Activated T-helper 17 cell treated with anti-CD3 and anti-CD28 coated beads, Interleukin-2, amount 50 U/mL, for 72 hours (primary cell): ENCODE data around the gene MBD2. TPM values are rescaled to one million over a fixed set of nuclear protein-coding genes. Genes with fewer than 3 reads are reported as not detected.

Experiments
- ATAC-seq: fragments of 150-1000 bp; cut with Tn5 transposase; replicated peaks from 2 replicates; pipeline ENCODE4 v1.10.0; 2021; ENCODE audit warnings: mild to moderate bottlenecking, moderate library complexity
- H3K27ac Mint-ChIP-seq: one replicate; pipeline ENCODE4 v1.8.0; 2022; ENCODE audit warnings: mixed read lengths
- H3K27me3 Mint-ChIP-seq: one replicate; pipeline ENCODE4 v1.8.0; 2022; ENCODE audit warnings: mixed read lengths
- H3K36me3 Mint-ChIP-seq: one replicate; pipeline ENCODE4 v1.8.0; 2022; ENCODE audit warnings: low read depth, mild to moderate bottlenecking, mixed read lengths
- H3K4me1 Mint-ChIP-seq: one replicate; pipeline ENCODE4 v1.8.0; 2022; ENCODE audit warnings: mixed read lengths
- H3K4me3 Mint-ChIP-seq: one replicate; pipeline ENCODE4 v1.8.0; 2022; ENCODE audit warnings: mild to moderate bottlenecking, mixed read lengths
- H3K9me3 Mint-ChIP-seq: one replicate; pipeline ENCODE4 v1.8.0; 2022; ENCODE audit warnings: mixed read lengths
- total RNA-seq, 2 donors: library from RNA; stranded (reverse); gene quantifications; one replicate each; pipeline ENCODE4 v1.2.3, GENCODE V29; 2022

MBD2 gene
- total RNA-seq, 2 donors from 2014 or later: 170 to 190 TPM

- Mint-ChIP-seq H3K9me3 (no peaks in the 10 kb centered on the region), H3K36me3 (peaks cover 100% of the 10 kb centered on the region), H3K4me1 (peaks cover 12% of the 10 kb centered on the region), H3K27ac (peak overlapping the region; percentile 53), H3K27me3 (no peaks in the 10 kb centered on the region), H3K4me3 (no peak overlapping the region)
- ATAC-seq: peak; percentile 47
Measured at GRCh38 chr18:54161267-54161666, 63.2 kb downstream of the MBD2 start.

GRCh38 chr18:54159906-54160305 is 64.6 kb downstream of the MBD2 start:
- peaks cover 100% of the 10 kb centered on the region for H3K36me3 Mint-ChIP-seq
- H3K4me1 Mint-ChIP-seq: peaks cover 12% of the 10 kb centered on the region
- no peaks in the 10 kb centered on the region for H3K27me3 Mint-ChIP-seq
- H3K9me3 Mint-ChIP-seq: no peaks in the 10 kb centered on the region
- no peak overlapping the region for H3K27ac Mint-ChIP-seq
- H3K4me3 Mint-ChIP-seq: no peak overlapping the region
- no peak for ATAC-seq

- Mint-ChIP-seq H3K36me3 (peaks cover 100% of the 10 kb centered on the region), H3K27me3 (no peaks in the 10 kb centered on the region), H3K4me1 (peaks cover 9% of the 10 kb centered on the region), H3K9me3 (no peaks in the 10 kb centered on the region), H3K4me3 (no peak overlapping the region), H3K27ac (peak overlapping the region; percentile 5)
- no peak for ATAC-seq
Measured at GRCh38 chr18:54157646-54158385, 66.7 kb downstream of the MBD2 start.

- Mint-ChIP-seq H3K4me3 (no peak overlapping the region), H3K36me3 (peaks cover 88% of the 10 kb centered on the region), H3K4me1 (peaks cover 12% of the 10 kb centered on the region), H3K9me3 (no peaks in the 10 kb centered on the region), H3K27ac (no peak overlapping the region), H3K27me3 (no peaks in the 10 kb centered on the region)
- ATAC-seq: no peak
Measured at GRCh38 chr18:54155412-54155811, 69.1 kb downstream of the MBD2 start.

- ATAC-seq: no peak
- Mint-ChIP-seq H3K4me3 (no peak overlapping the region), H3K27ac (no peak overlapping the region), H3K4me1 (peaks cover 17% of the 10 kb centered on the region), H3K36me3 (peaks cover 80% of the 10 kb centered on the region), H3K27me3 (no peaks in the 10 kb centered on the region), H3K9me3 (no peaks in the 10 kb centered on the region)
Measured at GRCh38 chr18:54154231-54154630, 70.2 kb downstream of the MBD2 start.

- Mint-ChIP-seq H3K36me3 (peaks cover 57% of the 10 kb centered on the region), H3K4me1 (peaks cover 31% of the 10 kb centered on the region), H3K4me3 (no peak overlapping the region), H3K27ac (peak overlapping the region; percentile 44), H3K27me3 (no peaks in the 10 kb centered on the region), H3K9me3 (no peaks in the 10 kb centered on the region)
- ATAC-seq: no peak
Measured at GRCh38 chr18:54151376-54151775, 73.1 kb downstream of the MBD2 start.

GRCh38 chr18:54150226-54150625 is 74.2 kb downstream of the MBD2 start:
- Mint-ChIP-seq H3K27me3 (no peaks in the 10 kb centered on the region), H3K27ac (peak overlapping the region; percentile 99), H3K9me3 (no peaks in the 10 kb centered on the region), H3K4me3 (peak overlapping the region; percentile 84), H3K36me3 (peaks cover 46% of the 10 kb centered on the region), H3K4me1 (peaks cover 31% of the 10 kb centered on the region)
- ATAC-seq: no peak

- no peaks in the 10 kb centered on the region for H3K9me3 Mint-ChIP-seq
- H3K4me3 Mint-ChIP-seq: peak overlapping the region; percentile 84
- peaks cover 35% of the 10 kb centered on the region for H3K36me3 Mint-ChIP-seq
- peak; percentile 87 for ATAC-seq
- peak overlapping the region; percentile 99 for H3K27ac Mint-ChIP-seq
- peaks cover 31% of the 10 kb centered on the region for H3K4me1 Mint-ChIP-seq
- no peaks in the 10 kb centered on the region for H3K27me3 Mint-ChIP-seq
Measured at GRCh38 chr18:54149078-54149697, 75.3 kb downstream of the MBD2 start.

- ATAC-seq: peak; percentile 4
- Mint-ChIP-seq H3K27me3 (no peaks in the 10 kb centered on the region), H3K4me1 (peaks cover 31% of the 10 kb centered on the region), H3K36me3 (peaks cover 34% of the 10 kb centered on the region), H3K4me3 (peak overlapping the region; percentile 84), H3K9me3 (no peaks in the 10 kb centered on the region), H3K27ac (peak overlapping the region; percentile 99)
Measured at GRCh38 chr18:54148678-54149077, 75.8 kb downstream of the MBD2 start.

GRCh38 chr18:54148151-54148550 is 76.3 kb downstream of the MBD2 start:
- H3K4me3 Mint-ChIP-seq: peak overlapping the region; percentile 84
- H3K27ac Mint-ChIP-seq: peak overlapping the region; percentile 99
- H3K36me3 Mint-ChIP-seq: peaks cover 31% of the 10 kb centered on the region
- peaks cover 31% of the 10 kb centered on the region for H3K4me1 Mint-ChIP-seq
- H3K9me3 Mint-ChIP-seq: no peaks in the 10 kb centered on the region
- no peak for ATAC-seq
- no peaks in the 10 kb centered on the region for H3K27me3 Mint-ChIP-seq

GRCh38 chr18:54147439-54147838 is 77.0 kb downstream of the MBD2 start:
- peak overlapping the region; percentile 99 for H3K27ac Mint-ChIP-seq
- peak overlapping the region; percentile 84 for H3K4me3 Mint-ChIP-seq
- no peaks in the 10 kb centered on the region for H3K9me3 Mint-ChIP-seq
- peaks cover 26% of the 10 kb centered on the region for H3K4me1 Mint-ChIP-seq
- ATAC-seq: peak; percentile 53
- H3K36me3 Mint-ChIP-seq: peaks cover 24% of the 10 kb centered on the region
- no peaks in the 10 kb centered on the region for H3K27me3 Mint-ChIP-seq

- H3K36me3 Mint-ChIP-seq: peaks cover 13% of the 10 kb centered on the region
Measured at GRCh38 chr18:54141041-54141608, 83.3 kb downstream of the MBD2 start.

GRCh38 chr18:54140641-54141040 is 83.8 kb downstream of the MBD2 start:
- peaks cover 13% of the 10 kb centered on the region for H3K36me3 Mint-ChIP-seq
- ATAC-seq: no peak
- no peaks in the 10 kb centered on the region for H3K27me3 Mint-ChIP-seq
- peaks cover 11% of the 10 kb centered on the region for H3K9me3 Mint-ChIP-seq
- no peak overlapping the region for H3K27ac Mint-ChIP-seq
- H3K4me1 Mint-ChIP-seq: no peaks in the 10 kb centered on the region
- no peak overlapping the region for H3K4me3 Mint-ChIP-seq

More at GRCh38 chr18:54141041-54141608, 83.3 kb downstream of the MBD2 start:
- no peak for ATAC-seq
- Mint-ChIP-seq H3K9me3 (peaks cover 11% of the 10 kb centered on the region), H3K27me3 (no peaks in the 10 kb centered on the region), H3K4me1 (no peaks in the 10 kb centered on the region), H3K4me3 (no peak overlapping the region), H3K27ac (no peak overlapping the region)

- Mint-ChIP-seq H3K36me3 (peaks cover 7% of the 10 kb centered on the region), H3K4me3 (no peak overlapping the region)
- ATAC-seq: no peak
Measured at GRCh38 chr18:54135216-54135615, 89.3 kb downstream of the MBD2 start.

GRCh38 chr18:54134053-54134452 is 90.4 kb downstream of the MBD2 start:
- Mint-ChIP-seq H3K9me3 (peaks cover 11% of the 10 kb centered on the region), H3K27ac (peak overlapping the region; percentile 46), H3K4me3 (no peak overlapping the region), H3K36me3 (peaks cover 7% of the 10 kb centered on the region), H3K27me3 (no peaks in the 10 kb centered on the region), H3K4me1 (peaks cover 7% of the 10 kb centered on the region)
- ATAC-seq: no peak

More at GRCh38 chr18:54135216-54135615, 89.3 kb downstream of the MBD2 start:
- Mint-ChIP-seq H3K27me3 (no peaks in the 10 kb centered on the region), H3K9me3 (peaks cover 11% of the 10 kb centered on the region), H3K4me1 (no peaks in the 10 kb centered on the region), H3K27ac (no peak overlapping the region)
